Measurements from ENCODE around the gene DHRS4. TPM values are rescaled to one million over a fixed set of nuclear protein-coding genes. Genes with fewer than 3 reads are reported as not detected.

The DHRS4 gene
- 4.4 TPM for total RNA-seq

GRCh38 chr14:23953464-23954278 is at the start of gene DHRS4:
Gene DHRS4 (plus strand): TSS chr14:23953770. CDS start chr14:23953789, 19 bp downstream.
- peak; percentile 76 for DNase-seq

- DNase-seq: no peak
Measured at GRCh38 chr14:23910101-23910875, 43.3 kb upstream of the DHRS4 start.

DNA sequence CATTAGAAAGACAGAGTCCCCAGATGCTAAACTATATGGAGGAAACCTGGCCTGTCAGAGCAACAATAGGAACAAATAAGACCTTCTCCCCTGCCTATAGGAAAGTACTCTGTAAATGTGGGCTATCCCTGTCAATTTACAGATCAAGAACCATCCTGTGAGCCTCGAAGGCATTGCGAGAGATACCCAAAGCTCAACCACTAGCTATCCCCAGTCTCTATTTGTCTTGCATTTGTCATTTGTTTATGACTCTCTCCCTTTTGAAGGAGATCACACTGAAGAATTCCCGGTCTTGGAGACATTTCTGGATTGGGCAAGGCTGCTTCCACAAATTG is 42.7 kb upstream of the DHRS4 start:
- DNase-seq: no peak

DNA sequence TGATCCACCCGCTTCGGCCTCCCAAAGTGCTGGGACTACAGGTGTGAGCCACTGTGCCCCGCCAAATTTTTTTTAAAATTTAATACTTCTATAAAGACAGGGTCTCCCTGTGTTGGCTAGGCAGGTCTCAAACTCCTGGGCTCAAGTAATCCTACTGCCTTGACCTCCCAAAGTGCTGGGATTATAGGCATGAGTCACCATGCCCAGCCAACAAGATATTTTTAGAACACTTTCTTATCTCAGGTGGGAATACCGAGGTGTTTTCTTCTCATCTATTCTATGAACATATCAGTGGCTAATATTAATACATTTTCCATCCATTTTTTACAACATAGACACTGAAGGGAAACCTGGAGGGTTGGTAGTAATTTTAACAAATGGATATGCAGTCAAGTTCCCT is 38.0 kb upstream of the DHRS4 start:
- no peak for DNase-seq

GRCh38 chr14:23916004-23916403 is 37.6 kb upstream of the DHRS4 start:
- DNase-seq: no peak

DNA sequence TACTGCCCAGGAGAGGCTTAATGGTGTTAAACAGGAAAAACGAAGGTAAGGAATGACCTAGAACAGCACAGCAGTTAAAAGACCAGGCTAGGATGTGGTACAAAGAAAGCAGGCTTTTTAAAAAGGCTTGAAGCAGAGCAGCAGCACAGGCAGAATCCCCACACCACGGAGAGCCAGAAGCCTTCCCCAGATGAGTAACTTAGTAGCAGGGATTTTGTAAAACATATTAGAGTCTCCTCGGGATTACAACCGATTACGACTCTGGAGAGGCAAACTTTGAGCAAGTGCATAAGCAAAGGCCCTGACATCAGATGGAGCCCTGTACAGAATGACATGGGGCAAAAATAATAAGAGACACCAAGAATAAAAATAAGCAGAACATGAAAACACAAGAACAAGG is 37.1 kb upstream of the DHRS4 start:
- DNase-seq: no peak

DNA sequence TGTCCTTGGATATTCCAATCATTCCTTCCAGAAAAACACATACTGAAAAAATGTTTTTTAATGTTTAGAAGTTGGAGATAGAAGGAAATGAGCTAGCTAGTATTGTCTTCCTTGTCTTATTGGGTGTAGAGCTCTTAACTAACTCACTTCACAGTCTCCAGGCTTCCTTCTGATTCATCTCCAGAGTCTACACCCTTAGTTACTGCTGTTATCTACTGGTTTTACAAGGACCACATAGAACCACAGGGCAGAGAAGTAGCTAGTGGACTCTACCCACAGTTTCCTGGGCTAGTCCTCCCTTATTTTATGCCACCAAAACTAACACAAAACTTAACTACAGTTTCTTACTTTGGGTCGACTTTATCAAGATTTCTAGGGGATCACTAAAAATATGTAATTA is 31.0 kb upstream of the DHRS4 start:
- no peak for DNase-seq

- no peak for DNase-seq
Measured at GRCh38 chr14:23925523-23926075, 28.0 kb upstream of the DHRS4 start.

DNA sequence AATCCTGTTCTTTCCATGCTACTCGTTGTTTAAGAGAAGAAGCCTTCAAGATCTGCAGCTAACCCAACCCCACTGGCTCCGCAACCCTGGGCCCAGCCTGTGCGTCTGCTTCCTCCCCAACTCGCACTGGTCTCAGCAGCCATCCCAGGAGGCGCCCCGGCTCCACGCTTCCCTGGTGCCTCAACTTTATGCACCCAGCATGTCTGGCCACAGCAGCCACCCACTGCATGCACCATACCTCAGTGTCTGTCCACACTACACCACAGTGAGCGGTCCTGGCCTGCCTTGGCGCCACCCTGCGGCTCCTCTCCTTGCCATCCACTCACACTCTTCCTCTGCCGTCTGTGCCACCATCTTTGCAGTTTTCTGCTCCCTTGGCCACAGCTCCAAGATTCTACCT is 27.0 kb upstream of the DHRS4 start:
- DNase-seq: no peak

DNA sequence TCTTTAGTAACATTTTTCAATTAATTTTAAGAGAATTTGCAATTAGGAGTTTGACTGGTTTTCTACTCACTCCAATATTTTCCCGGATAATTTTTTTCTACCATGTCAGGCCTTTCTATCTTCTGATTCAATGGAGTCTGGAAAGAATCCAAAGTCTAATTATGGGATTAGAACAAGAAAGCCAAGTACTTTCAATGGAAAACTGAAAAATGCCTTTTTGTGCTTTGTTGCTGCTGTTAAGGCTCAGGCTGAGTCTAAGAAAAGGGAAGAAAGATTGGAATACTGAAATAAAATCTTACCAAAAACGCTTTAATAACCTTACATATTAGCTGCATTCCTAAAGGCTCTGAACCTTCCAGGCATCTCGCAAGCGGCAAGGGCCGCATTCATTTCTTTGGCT is 24.4 kb upstream of the DHRS4 start:
- no peak for DNase-seq

DNA sequence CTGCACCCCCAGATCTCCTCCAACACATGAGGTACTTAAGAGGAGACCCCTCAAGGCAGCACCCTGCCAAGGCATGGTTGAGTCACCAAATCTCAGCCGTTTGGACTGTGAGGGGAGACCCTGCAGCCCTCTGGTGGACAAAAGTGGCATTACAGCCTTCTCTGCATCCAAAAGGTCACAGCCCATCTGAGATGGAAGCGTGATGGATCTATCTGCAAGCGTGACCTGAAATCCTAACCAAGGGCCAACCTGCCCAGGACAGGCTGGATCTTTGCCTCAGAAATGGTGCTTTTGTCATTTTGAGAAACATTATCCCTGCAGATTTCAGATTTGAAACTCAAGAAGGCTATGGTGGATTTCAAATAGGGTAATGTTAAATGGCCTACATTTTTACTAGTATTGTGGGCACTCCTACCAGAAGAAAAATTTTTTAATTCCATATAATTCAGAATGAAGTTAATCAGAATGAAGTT is 23.7 kb upstream of the DHRS4 start:
- peak; percentile 49 for DNase-seq

DNA sequence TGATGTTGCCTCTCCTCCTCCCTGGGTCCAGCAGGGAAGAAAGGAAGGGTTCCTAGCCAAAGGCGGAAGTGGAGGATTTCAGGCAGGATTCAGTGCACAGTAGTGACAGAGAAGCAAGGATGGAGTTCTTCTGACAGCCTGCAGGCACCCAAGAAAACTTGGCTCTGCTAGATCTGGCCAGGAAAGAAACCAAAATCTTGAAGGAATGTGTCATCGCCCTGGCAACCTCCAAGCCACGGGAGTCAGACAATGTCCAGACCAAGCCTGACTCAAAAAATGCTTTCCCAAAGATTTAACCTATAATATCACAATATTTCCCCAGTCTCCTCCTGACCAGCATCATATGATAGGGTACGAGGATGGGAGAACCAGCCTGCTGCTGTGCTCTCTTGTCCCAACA is 22.8 kb upstream of the DHRS4 start:
- no peak for DNase-seq

GRCh38 chr14:23931721-23932289 is 21.8 kb upstream of the DHRS4 start:
- DNase-seq: no peak

GRCh38 chr14:23932639-23933038 is 20.9 kb upstream of the DHRS4 start:
- DNase-seq: no peak

- no peak for DNase-seq
Measured at GRCh38 chr14:23933108-23933741, 20.3 kb upstream of the DHRS4 start.

- DNase-seq: no peak
Measured at GRCh38 chr14:23933742-23934128, 19.8 kb upstream of the DHRS4 start.

DNA sequence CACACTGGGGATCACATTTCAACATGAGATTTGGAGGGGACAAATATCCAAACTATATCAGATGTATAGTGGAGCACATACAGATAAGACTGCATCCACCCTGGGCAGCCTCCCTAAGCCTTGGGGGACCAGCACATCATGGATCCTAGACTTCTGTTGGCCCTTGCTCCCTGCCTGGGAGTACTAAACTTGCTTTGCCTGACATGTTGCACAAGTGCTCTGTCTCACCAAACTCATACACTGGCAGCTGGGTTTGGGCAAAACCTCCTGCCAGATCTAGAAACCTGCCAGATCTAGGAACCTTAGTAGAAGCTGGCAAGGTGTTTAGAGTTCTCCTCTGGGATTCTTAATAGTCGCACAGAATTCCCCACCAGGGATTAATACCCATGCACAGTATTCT is 18.4 kb upstream of the DHRS4 start:
- DNase-seq: no peak

GRCh38 chr14:23936084-23936829 is 17.3 kb upstream of the DHRS4 start:
- DNase-seq: no peak

DNA sequence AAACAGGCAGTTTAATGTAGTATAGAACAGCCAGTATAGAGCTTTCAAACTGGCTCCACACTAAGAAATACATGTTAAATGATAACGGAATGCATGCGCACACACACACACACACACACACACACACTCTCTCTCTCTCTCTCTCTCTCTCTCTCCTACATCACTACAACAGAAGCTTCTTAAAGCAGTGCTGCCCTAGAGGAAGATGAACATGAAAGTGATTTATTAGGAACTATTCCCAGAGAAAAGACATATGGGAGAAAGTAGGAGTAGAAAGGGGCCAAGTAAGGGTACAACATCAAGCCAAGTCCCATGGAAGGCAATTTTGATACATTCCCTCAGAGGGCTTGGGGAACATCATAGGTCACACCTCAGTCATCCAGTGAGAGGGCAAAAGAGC is 16.4 kb upstream of the DHRS4 start:
- no peak for DNase-seq

GRCh38 chr14:23938823-23939222 is 14.7 kb upstream of the DHRS4 start:
- no peak for DNase-seq

DNA sequence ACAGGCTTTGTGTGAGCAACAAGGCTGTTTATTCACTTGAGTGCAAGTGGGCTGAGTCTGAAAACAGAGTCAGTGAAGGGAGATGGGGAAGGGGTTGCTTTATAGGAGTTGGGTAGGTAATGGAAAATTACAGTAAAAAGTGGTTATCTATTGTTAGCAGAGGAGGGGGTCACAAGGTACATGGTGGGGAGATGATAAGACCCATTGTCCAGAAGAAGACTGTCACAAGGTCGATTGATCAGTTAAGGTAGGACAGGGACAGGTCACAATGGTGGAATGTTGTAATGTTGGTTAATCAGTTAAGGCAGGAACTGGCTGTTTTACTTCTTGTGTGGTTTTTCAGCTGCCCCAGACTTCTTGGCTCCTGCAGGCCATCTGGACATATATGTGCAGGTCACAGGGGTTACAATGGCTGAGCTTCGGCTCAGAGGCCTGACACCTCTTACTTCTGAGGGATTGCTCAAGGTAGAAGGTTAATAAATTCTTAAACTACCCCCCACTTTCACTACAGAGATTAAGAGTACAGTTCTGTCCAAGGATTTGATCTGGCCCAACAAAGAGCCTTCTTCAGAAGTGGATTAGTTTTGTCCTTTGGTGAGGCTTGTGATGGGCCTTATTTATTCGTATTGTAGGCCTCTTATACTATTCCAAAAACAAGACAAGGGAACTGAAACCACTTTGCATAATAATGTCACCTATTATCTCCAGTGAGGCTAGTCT is 13.8 kb upstream of the DHRS4 start:
- no peak for DNase-seq

Measured in occipital lobe (tissue), 2 donors.